GM12864 (cell line): ENCODE data around the gene STK4.

Experiments used
- DNase-seq: peaks from one replicate; pipeline ENCODE4 v3.0.0-alpha.2; 2011; ENCODE audit warnings: low read depth
- H3K4me3 ChIP-seq: 2 replicates; pipeline ENCODE4 v1.5.1; 2011; ENCODE audit warnings: mild to moderate bottlenecking, low read depth, low read length, control low read depth
- TF ChIP-seq, protein P1 (sequence below): IDR thresholded peaks from 2 replicates; pipeline ENCODE4 v1.5.1; 2011; ENCODE audit warnings: low read depth, mild to moderate bottlenecking, moderate library complexity, low read length, control low read depth, inconsistent platforms; ENCODE audit errors: missing control alignments

STK4 gene

DNA sequence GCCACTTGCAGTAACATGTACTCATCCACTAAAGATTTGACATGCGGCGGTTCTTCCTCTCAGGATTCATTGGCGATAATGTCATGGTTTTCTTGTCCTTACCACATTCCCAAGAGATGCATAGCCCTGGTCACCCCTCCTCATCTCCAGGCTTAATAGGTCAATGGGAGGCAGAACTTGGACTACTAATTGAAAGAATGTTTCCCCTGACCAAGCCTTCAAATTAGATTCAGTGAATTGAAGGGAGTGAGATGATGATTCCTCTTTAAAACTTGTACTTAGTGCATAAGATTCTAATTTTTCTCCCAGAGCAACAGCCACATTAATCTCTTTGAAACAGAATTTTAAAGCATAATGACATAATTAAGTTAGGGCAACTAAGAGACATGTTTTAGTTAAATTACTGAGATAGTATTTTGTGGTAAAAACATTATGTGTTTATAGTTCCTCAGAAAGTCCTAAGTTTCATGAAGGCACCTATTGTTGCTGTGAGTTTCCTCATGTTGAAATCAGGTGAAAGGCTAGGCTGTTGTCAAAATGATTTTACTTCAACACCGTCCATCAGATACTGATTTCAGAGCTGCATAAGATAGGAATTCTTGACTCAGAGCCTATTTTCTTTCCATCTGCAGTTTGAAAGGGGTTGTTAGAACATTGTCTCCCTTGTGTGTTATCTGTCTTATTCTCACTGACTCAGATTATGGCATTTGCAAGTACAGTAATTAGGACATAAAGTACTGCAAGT is 48.5 kb downstream of the STK4 start:
- DNase-seq: no peak
- no peak overlapping the region for H3K4me3 ChIP-seq

DNA sequence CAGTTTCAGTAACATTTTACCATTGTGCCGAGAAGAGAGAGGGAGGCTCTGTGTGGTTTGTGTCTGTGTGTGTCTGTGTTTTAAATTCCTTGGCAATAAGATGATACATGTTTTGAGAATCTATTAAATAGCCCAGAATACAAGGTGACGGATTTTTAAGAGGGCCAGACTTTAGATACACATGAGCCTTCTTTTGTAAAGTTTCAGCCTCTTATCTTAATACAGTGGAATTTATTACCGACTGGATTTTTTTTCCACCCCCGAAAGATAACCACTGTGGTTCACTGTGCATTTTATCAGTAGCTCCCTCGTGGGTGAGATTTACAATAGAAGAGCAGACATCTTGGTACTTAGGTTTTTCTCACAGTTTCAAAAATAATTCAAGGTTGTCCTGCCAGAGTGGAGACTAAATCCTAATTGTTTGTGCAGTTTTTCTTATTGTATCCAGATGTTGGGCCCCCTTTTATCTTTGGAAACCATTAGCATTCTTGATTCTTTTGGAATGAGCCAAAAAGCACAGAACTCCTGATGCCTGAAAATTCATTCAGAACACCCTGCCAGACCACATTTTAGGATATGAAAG is 49.9 kb downstream of the STK4 start:
- H3K4me3 ChIP-seq: no peak overlapping the region
- TF ChIP-seq, protein P1, sequence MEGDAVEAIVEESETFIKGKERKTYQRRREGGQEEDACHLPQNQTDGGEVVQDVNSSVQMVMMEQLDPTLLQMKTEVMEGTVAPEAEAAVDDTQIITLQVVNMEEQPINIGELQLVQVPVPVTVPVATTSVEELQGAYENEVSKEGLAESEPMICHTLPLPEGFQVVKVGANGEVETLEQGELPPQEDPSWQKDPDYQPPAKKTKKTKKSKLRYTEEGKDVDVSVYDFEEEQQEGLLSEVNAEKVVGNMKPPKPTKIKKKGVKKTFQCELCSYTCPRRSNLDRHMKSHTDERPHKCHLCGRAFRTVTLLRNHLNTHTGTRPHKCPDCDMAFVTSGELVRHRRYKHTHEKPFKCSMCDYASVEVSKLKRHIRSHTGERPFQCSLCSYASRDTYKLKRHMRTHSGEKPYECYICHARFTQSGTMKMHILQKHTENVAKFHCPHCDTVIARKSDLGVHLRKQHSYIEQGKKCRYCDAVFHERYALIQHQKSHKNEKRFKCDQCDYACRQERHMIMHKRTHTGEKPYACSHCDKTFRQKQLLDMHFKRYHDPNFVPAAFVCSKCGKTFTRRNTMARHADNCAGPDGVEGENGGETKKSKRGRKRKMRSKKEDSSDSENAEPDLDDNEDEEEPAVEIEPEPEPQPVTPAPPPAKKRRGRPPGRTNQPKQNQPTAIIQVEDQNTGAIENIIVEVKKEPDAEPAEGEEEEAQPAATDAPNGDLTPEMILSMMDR: no peak
- no peak for DNase-seq

More for the DNA sequence above, 48.5 kb downstream of the STK4 start:
- TF ChIP-seq, protein P1: no peak

DNA sequence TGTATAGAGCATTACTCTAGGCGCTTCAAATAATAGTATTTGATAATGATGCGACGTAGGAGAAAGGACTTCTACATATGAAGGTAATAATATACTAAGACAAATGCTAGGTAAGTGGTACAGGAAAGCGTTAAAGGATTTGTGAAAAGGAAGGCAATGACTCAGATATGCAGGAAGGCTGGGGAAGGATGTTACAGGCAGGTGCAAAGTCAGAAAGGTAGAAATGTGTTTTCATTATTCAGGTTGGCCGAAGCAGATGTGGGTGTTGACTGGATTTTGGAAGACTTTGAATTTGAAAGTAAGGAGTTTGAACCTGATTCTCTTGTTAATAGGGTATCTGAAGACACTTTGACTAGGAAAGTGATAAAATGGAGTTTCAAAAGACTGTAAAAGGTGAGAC is 51.0 kb downstream of the STK4 start:
- DNase-seq: no peak
- TF ChIP-seq, protein P1: no peak
- no peak overlapping the region for H3K4me3 ChIP-seq

DNA sequence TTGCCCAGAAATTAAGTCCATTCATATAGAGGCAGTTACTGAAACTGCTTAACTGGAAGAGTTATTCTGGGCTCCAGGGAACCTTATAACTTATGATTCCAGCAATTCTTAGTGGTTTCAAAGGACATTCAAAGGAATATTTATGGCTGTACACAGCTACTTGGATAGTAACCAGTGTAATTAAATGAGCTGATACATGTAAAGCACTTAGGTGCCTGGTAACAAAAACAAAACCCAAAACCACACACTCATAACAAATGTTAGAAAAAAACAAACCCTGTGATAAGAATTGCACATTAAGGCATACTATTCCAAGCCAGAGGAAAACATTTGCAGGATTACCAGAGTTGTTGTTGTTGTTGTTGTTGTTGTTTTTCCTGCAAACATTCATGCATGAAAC is 51.5 kb downstream of the STK4 start:
- H3K4me3 ChIP-seq: no peak overlapping the region
- TF ChIP-seq, protein P1: no peak
- DNase-seq: no peak

DNA sequence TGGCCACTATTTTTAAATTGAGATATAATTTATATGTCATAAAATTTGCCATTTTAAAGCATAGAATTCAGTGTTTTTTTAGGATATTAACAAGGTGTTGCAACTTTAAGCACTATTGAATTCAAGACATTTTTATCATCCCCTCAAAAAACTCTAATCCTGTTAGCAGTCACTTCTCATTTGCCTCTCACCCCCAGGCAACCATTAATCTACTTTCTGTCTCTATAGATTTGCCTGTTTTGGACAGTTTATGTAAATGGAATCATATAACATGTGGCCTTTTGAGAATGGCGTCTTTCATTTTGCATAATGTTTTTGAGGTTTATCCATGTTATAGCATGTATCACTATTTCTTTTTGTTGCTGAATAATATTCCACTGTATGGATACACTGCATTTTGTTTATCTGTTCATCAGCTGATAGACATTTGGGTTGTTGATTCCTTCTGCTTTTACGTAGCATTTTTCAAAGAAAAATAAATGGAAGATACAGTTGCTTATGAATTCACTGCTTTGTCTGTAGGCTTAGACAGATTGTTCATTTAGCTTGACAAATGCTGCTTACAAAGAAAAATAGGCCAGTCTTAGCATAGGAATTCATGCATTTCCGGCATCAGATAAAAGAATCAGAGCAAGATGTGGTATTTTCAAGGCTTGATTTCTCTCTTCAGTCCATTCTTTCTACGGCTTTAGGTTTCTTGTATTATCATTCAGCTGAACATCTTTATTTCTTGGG is 52.9 kb downstream of the STK4 start:
- DNase-seq: no peak
- TF ChIP-seq, protein P1: no peak
- H3K4me3 ChIP-seq: no peak overlapping the region

DNA sequence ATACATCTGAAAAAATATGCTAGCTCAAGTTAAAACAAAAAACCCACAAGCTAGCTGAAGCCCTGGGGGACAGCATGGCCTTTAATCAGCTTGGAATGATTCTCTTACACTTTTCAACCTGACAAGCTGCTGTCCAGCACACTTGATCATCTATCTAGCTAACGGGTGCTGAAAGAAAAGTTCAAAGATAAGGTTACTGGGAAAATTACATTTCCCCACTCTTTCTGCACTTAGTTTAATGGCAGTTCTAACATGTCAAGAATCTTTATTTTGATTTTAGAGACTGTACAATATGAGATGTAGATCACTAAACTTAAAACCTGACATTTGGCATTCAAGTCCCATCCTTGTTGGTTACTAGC is 53.4 kb downstream of the STK4 start:
- DNase-seq: no peak
- TF ChIP-seq, protein P1: no peak
- H3K4me3 ChIP-seq: no peak overlapping the region
